GM18870 (cell line): ENCODE data around the gene FBXO3.

Experiments
- ATAC-seq: cut with Tn5 transposase; IDR thresholded peaks from one replicate; pipeline ENCODE4 v1.9.1; 2021; ENCODE audit warnings: moderate library complexity; ENCODE audit not compliant: unreplicated experiment

Gene FBXO3

DNA sequence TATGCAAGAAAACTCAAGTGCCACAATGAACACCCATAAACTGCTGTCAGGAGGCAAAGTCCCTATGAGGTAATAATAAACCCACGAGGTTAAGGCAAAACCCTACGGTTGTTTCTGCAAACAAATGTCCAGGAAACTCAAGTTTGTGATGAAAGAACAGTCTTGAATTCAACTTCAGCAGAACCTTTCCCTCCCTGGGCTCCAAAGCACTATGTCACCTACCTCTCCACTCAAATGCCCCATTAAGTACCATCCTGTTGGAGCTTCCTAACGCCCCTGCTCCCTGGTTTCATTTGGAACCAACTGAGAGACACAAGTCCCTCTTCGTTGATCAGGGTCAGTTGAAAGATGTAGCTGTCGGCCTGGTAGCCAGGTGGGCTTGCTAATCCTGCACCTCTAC, 71.1 kb downstream of the FBXO3 start:
- ATAC-seq, result no peak

DNA sequence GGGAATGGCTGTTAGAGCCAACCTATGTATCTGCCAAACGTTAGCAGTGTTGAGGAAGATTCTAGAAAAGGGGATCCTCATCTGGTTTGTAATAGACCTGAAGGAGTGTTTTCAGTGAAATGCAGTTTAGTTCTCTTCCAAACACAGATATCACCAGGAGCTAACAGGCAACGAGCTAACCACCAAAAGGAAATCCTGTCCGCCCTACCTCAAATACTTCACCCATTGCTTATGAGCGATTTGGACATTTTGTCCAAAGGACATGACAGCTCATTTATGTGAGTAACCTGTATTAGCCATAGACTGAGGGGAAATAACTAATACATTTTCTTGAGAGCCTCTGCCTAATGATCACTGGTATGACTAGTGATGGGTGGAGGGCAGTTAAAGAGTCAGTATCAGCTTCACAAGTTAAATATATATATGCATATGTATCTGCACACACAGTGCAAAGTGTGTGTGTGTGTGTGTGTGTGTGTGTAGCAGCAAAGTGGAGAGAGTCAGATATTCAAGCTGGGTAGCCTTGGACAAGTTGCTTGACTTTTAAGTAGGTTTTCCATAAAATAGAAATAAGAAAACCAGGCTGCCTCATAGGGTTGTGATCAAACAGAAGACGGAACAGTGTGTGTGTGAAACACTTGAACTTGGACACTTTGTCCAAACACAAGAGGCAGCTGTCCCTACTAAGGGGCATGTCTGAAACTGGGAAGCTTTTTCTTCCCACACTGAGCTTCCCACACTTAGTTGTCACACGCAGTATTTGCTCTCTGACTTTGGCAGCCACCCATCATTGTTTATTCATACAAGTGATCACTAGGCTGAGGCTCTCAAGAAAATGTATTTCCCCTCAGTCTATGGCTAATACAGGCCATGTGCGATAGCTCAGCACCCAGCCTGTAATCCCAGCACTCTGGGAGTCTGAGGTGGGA, 72.8 kb downstream of the FBXO3 start:
- ATAC-seq, result no peak

DNA sequence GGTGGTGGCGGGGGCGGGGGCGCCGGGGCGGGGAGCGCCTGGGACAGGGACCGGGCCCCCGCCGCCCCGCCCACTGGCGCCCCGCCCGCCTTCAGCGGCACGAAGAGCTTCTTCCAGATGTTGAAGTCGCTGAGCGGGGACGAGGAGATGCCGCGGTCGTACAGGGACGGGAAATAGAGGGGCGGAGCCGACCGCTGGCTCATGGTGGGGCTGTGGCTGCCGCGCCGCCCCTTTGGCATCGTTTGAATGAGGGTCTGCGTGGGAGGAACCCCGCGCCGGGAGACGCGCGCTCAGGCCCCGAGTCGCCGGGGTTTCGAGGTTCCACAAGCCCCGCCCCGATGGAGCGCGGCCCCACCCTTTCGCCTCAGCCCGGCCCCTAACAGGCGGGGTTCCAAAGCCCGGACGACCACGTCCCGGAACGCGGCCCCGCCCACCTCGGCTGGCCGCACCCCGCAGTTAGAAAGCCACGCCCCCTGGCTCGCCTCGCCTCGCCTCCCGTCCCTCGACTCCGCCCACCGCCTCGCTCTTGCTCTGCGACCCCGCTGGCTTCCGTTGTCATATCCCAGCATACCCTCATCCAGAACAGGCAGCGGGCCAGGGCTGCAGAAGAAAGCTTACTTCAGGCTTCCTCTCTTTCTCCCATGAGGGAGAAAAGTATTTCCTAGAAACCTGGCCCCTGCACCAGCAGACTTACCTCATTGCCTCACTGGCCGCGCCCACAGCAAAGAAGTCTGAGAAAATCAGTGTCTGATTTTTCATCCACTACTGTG, 73.6 kb downstream of the FBXO3 start, which contains the start of gene C11orf91:
Gene C11orf91, minus strand, starts transcription at position 325 of the 770 bp plus-strand sequence. Its CDS starts 86 bp downstream, at position 239.
- peak; percentile 67 for ATAC-seq

DNA sequence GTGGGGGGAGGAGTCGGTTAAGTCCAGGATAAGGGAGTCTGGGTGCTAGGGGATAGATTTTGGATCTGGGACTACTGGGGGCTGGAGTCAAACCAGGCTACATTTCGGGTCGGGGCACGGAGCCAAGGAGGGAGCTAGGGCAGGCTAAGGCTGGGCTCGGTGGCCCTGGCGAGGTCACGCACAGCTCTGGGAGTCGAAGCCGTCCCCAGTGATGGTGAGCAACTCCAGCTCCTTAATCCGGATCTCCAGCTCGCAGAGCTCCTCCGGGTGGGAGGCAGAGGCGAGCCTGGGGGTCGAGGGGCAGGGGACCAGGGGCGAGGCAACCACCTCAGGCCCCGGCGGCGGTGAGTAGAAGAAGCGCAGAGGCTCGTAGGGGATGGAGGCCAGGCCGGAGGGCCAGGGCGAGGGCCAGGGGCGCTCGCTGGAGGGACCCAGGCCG, 74.2 kb downstream of the FBXO3 start:
- no peak for ATAC-seq

DNA sequence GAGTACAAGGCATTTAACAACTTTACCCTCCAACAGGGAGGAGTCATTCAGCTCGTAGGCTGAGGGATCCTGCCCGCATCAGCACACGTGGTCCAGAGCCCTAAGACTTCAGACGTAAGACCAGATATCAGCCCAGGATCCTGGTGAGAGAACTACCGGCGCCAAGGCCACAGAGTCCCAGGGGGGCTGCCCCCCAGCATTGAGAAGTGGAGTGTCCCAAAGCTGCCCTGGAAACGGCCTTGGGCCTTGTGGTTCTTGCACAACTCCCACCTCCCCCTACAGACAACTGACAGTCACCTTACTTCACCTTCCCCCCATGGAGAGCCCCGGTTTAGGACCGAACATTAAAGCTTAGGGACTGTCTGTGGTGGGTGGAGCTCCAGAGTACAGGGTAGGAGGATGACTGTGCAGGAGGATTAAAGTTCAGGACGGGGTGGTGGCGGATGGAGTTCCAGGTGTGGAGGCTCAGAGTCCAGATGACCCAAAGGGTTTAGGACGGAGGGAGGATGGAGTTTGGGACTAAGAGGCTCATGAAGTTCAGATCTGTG, 74.7 kb downstream of the FBXO3 start:
- no peak for ATAC-seq

DNA sequence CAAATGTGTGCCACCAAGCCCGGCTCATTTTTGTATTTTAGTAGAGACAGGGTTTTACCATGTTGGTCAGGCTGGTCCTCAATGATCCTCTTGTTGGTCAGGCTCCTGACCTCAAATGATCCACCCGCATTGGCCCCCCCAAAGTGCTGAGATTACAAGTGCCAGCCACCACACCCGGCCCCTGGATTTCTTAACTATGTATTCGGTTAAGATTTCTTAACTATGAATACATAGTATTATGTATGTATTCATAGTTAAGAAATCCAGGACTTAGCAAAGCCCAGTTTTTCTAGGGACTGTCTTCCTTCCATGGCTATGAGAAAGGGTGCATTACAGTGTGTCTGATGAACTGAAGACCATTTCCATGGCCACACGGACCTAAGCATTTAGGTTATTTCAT, 75.4 kb downstream of the FBXO3 start:
- ATAC-seq, result no peak

DNA sequence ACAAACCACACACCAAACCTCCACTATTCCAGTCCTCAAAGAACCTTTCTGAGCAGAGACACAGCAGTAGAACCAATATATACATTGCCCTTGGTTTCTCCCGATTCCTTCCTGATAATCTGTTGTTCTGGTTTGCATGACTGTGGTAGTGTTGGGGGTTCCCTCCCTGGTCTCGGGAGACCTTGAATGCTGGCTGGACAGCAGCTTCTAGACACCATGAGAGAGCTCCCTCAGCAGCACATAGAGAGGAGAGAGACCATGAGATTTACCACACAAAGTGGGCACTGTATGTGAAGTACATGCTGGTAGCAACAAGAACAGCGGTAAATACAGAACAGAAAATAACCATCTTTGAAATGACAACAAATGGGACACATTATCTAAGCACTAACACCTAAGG, 76.3 kb downstream of the FBXO3 start:
- ATAC-seq, result no peak

DNA sequence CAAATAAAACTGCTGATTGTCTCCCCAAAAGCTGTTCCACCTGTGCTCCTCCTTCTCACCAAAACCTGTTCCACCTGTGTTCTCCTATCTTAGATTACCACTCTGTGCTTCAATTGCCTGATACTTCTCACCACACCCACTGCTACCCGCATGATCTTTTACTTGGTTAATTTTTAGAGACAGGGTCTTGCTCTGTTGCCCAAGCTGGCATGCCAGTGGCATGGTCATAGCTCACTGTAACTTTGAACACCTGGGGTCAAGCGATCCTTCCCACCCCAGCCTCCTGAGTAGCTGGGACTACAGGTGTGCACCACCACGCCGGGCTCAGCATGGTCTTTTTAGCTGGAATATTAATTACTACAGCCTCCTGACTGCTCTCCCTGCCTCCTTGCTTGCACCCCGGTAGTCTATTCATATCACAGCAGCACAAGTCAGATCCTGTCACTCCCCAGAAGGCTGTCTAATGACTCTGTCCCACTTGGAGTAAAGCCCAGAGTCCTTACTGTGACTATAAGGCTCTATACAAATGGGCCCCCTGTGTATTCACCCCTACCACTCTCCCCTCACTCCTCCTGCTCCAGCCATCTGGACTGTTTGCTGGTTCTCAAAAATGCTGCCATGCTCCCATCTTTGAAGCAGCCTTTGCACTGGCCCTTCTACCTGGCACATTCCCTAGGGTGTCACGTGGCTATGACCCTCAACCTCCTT, 77.2 kb downstream of the FBXO3 start:
- no peak for ATAC-seq

DNA sequence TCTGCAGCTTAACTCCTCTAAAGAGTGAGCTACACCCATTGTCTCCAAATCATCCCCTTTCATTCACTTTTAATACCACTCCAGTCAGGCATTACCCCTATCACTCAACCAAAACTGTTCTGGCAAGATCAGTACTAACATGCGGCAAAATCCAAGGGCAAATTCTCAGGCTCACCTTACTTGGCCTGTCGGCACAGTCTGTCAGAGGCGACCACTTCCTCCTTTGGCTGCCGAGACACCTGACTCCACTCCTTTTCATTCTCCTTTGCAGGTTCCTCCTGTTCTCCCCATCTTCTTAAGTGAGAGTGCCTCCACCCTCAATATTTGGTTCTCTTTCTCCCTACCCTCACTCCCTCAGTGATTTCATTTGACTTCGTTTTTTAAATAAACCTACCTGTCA, 77.9 kb downstream of the FBXO3 start:
- no peak for ATAC-seq

DNA sequence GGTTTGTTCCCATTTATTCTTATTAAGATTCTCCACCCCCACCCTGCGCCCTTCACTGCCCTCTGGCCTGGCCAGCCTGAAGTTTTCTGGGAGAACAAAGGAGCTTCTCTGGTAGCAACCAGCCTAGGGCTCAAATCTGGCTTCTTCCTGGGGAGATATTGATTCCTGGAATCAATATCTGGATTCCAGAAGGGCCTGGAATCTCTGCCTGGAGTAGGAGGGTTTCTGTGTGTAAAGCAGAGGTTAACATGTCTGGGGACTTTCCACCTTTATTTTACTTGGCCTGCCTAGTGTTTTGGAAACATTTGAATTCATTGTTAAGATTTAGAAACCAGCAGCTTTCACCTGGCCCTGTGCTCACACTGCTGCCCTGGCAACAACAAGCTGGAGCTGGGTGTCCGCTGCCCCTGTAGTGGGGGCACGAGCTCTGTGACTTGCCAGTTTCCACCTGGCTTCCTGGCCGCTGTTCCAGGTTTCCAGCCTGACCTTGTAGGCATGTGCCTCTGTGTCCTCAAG, 79.2 kb downstream of the FBXO3 start:
- ATAC-seq, result no peak

DNA sequence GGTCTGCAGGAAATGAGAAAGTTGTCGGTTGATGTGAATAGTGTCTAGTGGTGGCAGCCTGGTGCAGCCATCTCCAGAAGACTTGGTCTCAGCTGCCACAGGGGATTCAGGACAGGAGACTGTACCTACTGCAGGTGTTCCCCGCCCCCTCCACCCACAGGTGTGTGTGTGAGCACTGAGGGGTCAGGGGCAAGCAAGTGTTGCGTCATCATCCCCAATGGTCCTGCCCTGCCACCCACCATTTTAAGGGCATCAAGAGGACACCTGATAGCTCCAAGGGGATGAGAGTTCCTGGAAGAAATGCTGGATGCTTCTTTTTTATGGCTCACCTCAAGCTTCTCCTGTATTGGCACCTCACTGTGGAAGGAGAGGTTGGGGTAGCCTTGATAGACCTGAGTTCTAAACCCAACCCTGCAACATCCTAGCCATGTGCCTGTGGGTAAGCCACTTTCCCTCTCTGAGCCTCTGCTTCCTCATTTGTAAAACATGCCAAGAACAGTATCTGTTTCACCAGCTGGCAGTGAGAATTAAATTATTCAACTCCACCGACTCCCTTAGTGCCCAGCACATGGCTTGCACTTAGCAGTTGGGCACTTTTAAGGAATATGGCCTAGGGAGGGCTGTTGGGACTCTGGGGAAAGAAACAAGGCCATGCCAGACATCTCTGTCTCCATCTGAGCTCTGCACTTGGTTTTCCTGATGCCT, 79.8 kb downstream of the FBXO3 start:
- no peak for ATAC-seq

DNA sequence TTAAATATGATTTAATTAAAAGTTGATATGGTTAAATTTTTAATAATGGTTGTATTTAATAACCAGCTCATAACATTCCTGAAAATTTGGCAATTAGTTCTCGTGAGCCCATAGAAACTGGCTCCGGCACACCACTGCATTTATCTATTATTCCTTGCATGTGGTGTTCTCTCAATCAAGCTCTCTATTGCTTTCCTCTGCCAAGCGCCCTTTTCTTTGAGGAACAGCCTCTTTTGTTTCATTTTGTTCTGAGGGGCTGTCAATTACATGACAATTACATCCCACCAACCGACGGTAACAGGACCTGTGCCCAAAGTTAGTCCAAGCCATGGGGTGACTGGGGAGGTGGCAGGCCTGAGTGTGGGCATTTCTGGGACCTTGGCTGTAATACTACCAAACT, 81.8 kb downstream of the FBXO3 start:
- ATAC-seq, result no peak

DNA sequence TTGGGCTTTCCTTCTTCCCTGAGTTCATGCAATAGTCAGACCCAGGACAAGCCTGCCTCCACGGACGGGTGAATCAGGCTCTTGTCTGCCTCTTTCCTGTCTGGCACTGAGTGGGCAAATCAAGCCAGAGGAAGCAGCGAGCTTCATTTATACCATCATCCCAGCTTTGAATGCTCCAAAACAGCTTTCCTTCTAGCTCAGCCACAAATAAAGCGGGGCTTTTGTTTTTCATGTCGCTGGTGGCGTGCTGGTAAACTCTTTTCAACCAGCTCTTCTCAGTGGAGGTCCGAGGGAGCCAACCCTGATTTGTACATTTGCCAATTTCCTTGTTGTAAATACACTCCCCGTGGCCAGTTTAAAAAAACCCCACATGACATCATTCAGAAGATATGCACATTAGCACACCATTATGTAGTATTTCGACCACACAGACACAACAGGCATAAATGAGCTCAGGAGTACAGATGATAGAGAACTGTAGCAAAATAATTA, 82.3 kb downstream of the FBXO3 start:
- no peak for ATAC-seq

DNA sequence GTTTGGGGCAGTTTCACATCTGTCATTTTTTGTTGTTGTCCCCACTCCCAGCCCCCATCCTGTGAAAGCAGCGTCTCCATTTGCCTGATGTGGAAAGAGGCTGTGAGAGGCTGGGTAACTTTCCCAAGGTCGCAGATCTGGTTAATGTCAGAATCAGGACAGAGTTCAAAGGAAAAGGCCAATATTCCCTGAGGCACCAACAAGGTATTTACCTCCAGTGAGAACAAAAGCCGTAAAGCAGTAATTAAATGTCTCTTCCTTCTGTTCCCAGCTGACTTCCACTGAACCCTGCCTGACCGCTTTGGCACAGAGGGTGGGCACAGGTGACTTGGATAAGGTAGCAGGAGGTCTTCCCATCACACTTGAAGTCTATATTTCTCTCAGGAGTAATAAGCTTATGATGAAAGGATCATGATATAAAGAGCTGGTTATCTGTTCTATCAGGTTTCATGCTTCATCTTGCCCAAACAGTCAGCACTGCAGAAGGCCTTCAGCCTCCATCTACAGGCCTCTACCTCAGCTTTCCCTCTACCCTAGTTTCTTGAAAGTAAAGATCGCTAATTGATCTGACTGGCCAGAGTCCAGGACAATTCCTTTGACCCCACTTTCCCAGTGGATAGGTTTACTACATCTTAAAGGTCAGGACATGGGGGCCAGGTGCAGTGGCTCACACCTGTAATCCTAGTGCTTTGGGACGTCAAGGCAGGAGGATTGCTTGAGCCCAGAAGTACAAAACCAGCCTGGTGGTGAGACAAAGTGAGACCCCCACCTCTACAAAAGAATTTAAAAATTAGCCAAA, 83.1 kb downstream of the FBXO3 start:
- ATAC-seq, result no peak
